AG04450 (cell line): ENCODE measurements around the gene HOXD8. TPM values are rescaled to one million over a fixed set of nuclear protein-coding genes. Genes with fewer than 3 reads are reported as not detected.

Source experiments
- CTCF ChIA-PET: fragments of 300-600, 350-600 bp; formaldehyde crosslinking; extraction: SDS; loops from one replicate; lab custom pipeline; 2022; ENCODE audit warnings: antibody characterized with exemption, inconsistent platforms; lab: Charles Lee
- POLR2A ChIA-PET: fragments of 350-600 bp; formaldehyde crosslinking; extraction: SDS; loops from one replicate; lab custom pipeline; 2021; ENCODE audit warnings: antibody characterized with exemption, inconsistent platforms; lab: Yijun Ruan, JAX
- DNase-seq: peaks from one replicate; pipeline ENCODE4 v3.0.0-alpha.2; 2011; ENCODE audit warnings: low read depth, low spot score
- H3K27ac ChIP-seq: one replicate; pipeline ENCODE4 v1.5.1; 2012; ENCODE audit warnings: low read depth, low read length, control low read depth
- H3K27me3 ChIP-seq: one replicate; pipeline ENCODE4 v1.6.0; 2012; ENCODE audit warnings: low read length; ENCODE audit not compliant: control insufficient read depth, insufficient read depth
- H3K4me3 ChIP-seq: 2 replicates; pipeline ENCODE4 v1.5.1; 2011; ENCODE audit warnings: mild to moderate bottlenecking, low read depth, low read length, control low read depth
- H3K9me3 ChIP-seq: 2 replicates; pipeline ENCODE4 v1.5.1; 2012; ENCODE audit warnings: low read length; ENCODE audit not compliant: control insufficient read depth, insufficient read depth
- CTCF ChIP-seq: IDR thresholded peaks from 2 replicates; pipeline ENCODE4 v1.5.1; 2011; ENCODE audit warnings: low read depth, low read length, control low read depth, inconsistent platforms
- polyA plus RNA-seq: library from polyadenylated mRNA; depleted of rRNA; stranded (reverse); fragments of >200 nt; gene quantifications from 2 replicates; pipeline ENCODE4 v1.2.3, GENCODE V29; 2011

Gene HOXD8
- polyA plus RNA-seq, 1 experiment: not detected

GRCh38 chr2:176100547-176101140 lies 28.9 kb upstream of the HOXD8 start:
- no peak for DNase-seq
- CTCF ChIA-PET: no interaction called here
- POLR2A ChIA-PET: no interaction called here
- no peak for TF ChIP-seq CTCF
- Histone ChIP-seq H3K27ac (no peak overlapping the region), H3K27me3 (peaks cover 96% of the 10 kb centered on the region), H3K4me3 (no peak overlapping the region), H3K9me3 (peaks cover 15% of the 10 kb centered on the region; the same call in 1 of the 2 replicates)

- no peak overlapping the region for H3K27ac ChIP-seq
- H3K4me3 ChIP-seq: no peak overlapping the region
- no peak for DNase-seq
- TF ChIP-seq CTCF: no peak
- peaks cover 96% of the 10 kb centered on the region for H3K27me3 ChIP-seq
- CTCF ChIA-PET: no interaction called here
- H3K9me3 ChIP-seq: peaks cover 17% of the 10 kb centered on the region; the same call in 1 of the 2 replicates
- POLR2A ChIA-PET: no interaction called here
Measured at GRCh38 chr2:176101216-176101830, 28.2 kb upstream of the HOXD8 start.

- Histone ChIP-seq H3K4me3 (no peak overlapping the region), H3K27ac (no peak overlapping the region), H3K27me3 (peaks cover 95% of the 10 kb centered on the region), H3K9me3 (peaks cover 17% of the 10 kb centered on the region; the same call in 1 of the 2 replicates)
- ChIA-PET CTCF (no interaction called here), POLR2A (no interaction called here)
- TF ChIP-seq CTCF: no peak
- DNase-seq: no peak
Measured at GRCh38 chr2:176101842-176102241, 27.7 kb upstream of the HOXD8 start.

DNA sequence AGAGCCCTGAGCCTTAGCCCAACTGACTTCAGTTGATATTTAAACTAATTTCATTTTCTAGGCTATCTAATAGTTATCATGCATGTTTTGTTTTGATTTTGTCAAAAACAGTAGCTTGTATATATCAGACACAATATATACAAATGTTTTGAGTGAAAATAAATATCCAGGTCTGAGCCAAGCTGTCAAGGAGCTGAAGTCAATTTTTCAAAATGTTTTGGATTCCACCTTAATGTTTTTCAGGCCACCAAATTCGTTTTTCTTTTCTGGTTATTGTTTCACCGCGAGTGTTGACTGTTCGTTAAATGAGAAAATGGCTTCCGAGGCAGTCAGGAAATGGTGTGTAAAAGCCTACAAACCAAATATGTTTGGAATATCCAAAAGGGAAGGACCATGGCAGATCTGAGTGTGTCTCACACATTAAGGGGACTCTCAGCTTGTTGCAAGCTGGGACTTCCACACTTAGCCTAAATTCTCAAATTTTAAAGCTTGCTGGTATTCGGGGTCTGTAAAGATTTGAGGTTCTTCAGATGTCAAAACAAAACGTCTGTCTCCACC lies 27.1 kb upstream of the HOXD8 start:
- POLR2A ChIA-PET: no interaction called here
- no peak for DNase-seq
- H3K4me3 ChIP-seq: no peak overlapping the region
- CTCF ChIA-PET: interaction anchor here (0.7 to 1.5 kb wide), 4 partner anchors 14 to 851 kb away, joined by 3 to 6 read pairs (median 4); no protein-coding TSS in a partner anchor
- peaks cover 95% of the 10 kb centered on the region for H3K27me3 ChIP-seq
- no peak for TF ChIP-seq CTCF
- H3K27ac ChIP-seq: no peak overlapping the region
- H3K9me3 ChIP-seq: peaks cover 16% of the 10 kb centered on the region; the same call in 1 of the 2 replicates

DNA sequence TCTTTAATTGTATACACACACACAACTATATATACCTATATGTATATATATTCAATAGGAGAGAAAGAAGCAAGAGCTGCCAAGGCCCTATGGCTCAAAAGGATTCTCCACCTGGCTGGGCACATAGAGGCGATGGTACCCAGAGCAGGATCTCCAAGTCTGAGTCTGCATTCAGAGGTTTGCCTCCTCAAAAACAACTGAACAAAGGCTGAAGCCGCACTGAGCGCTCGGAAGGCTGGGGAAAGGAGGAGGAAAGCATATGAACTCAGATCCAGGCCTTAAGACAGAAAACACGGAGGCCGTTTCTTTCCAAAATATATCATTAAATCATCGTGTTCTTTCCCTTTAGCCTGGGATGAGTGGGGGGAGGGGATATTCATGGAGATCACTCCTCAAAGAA lies 26.3 kb upstream of the HOXD8 start:
- POLR2A ChIA-PET: no interaction called here
- DNase-seq: no peak
- H3K4me3 ChIP-seq: no peak overlapping the region
- H3K27me3 ChIP-seq: peaks cover 88% of the 10 kb centered on the region
- CTCF ChIA-PET: interaction anchor here (0.7 to 1.5 kb wide), 4 partner anchors 14 to 852 kb away, joined by 3 to 6 read pairs (median 4); no protein-coding TSS in a partner anchor
- peaks cover 15% of the 10 kb centered on the region; the same call in 1 of the 2 replicates for H3K9me3 ChIP-seq
- no peak overlapping the region for H3K27ac ChIP-seq
- no peak for TF ChIP-seq CTCF
